ENCODE results near the gene SLC3A2. TPM values are rescaled to one million over a fixed set of nuclear protein-coding genes. Genes with fewer than 3 reads are reported as not detected.

SLC3A2 gene
- total and polyA plus RNA-seq, 2 of the 13 experiments (the other 11 are each of a cell fraction or from before 2014, with no cell fraction given) = 213 to 226 TPM

DNA sequence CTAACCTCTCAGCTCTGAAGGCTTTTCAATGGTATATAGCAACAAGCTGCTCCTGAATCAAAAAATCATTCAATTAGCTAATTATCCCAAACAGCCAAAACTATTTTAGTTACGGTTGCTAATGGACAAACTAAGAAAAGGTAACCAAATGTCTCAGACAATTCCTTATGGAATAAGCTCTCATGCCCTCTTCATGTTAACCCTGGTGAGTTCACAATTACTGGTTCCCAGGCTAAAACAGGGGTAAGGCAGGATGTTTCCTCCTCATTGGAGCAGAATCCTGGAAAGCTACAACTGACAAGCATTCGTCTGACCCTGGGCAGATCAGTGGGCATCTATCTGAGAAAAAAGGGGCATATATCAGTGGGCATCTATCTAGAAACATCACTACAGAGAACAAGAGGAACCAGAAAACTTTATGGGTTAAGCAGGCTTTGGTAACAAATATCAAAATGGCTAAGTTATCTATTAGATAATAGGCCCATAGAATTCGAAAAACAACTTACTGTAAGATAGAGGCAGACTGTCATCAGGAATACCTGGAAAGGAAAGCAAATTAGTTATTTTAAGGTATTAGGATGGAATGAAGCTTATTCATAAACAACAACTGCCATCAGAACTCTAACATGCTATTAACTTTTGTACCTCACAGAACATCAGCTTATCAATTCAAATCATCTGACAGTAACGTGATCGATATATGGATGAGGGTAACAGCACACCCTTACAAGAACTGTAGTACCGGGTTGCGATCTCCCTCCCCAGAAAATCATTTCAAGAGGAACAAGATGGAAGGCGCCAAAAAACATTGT lies 26.5 kb upstream of the SLC3A2 start:
- intact Hi-C loops (cut with micrococcal nuclease; ENCODE audit: unreplicated experiment) = loop anchor here (1.0 kb wide), 1 partner anchor 30 kb away; no protein-coding TSS in a partner anchor
- no peak for ATAC-seq
- H3K9me3 ChIP-seq (ENCODE audit: low read length) = no peaks in the 10 kb centered on the region
- peak overlapping the region; percentile 99 for H3K9ac ChIP-seq (ENCODE audit: insufficient read depth, low read depth, low read length)
- no peak overlapping the region for H2AFZ ChIP-seq (ENCODE audit: low read length)
- peaks cover 57% of the 10 kb centered on the region for H3K79me2 ChIP-seq (ENCODE audit: insufficient read depth, low read length)
- ChIA-PET POLR2A (interaction anchor here (1.0 to 9.4 kb wide), 11 partner anchors 10 to 127 kb away, joined by 3 to 362 read pairs (median 35); partner anchors contain the start of genes SLC3A2, STX5, TEX54 and TMEM179B), CTCF (ENCODE audit: low intra/inter-chr PET ratio, low total read pairs) (no interaction called here)
- H3K27ac ChIP-seq (ENCODE audit: extremely low read length, insufficient read depth, low read length) = peak overlapping the region; percentile 90
- 5% methylated on average over 8 of the region's 8 CpGs for WGBS (ENCODE audit: low lambda C conversion rate)
- no peak for DNase-seq (ENCODE audit: low spot score)
- FAIRE-seq = no peak
- H3K36me3 ChIP-seq (replicated peaks in 1 of 2; ENCODE audit: control insufficient read depth in 1 of 2, insufficient read depth in 2 of 2, low read length in 2 of 2) = peaks cover 11 to 33% of the 10 kb centered on the region in 2 experiments
- BruUV-seq (replicated peaks) = no TSS peak
- no peaks in the 10 kb centered on the region; a peak in 1 of 5 replicates for H3K27me3 ChIP-seq (ENCODE audit: control insufficient read depth in 1 of 2, insufficient read depth in 2 of 2, low read length in 2 of 2)
- H3K4me2 ChIP-seq (ENCODE audit: low read depth, low read length) = peak overlapping the region; percentile 99
- in situ Hi-C loops (cut with HindIII; ENCODE audit: extremely low pct_ligation_motif_present, low pct_unique_long_range_greater_than_20kb) = no loop called here
- peak overlapping the region; percentile 86 to 96 (median 94) for H3K4me3 ChIP-seq (replicated peaks in 1 of 3; ENCODE audit: insufficient read depth in 1 of 3, low read depth in 2 of 3, low read length in 3 of 3)
- H4K20me1 ChIP-seq (ENCODE audit: insufficient read depth, low read length) = peaks cover 37% of the 10 kb centered on the region
- peaks cover 70% of the 10 kb centered on the region for H3K4me1 ChIP-seq (ENCODE audit: insufficient read depth, low read length)
- TF ChIP-seq LCORL (IDR thresholded peaks at IDR 0.05) = no peak
- TF ChIP-seq LCORL (CRISPR knock-in tag; IDR thresholded peaks at IDR 0.05) = no peak
- TF ChIP-seq CHD2 (IDR thresholded peaks at IDR 0.05; ENCODE audit: low read depth, low read length) = no peak
- no peak for TF ChIP-seq PCBP1 (IDR thresholded peaks at IDR 0.05; ENCODE audit: borderline replicate concordance, low read depth, low read length)
- no peak for TF ChIP-seq EED (CRISPR knock-in tag; IDR thresholded peaks at IDR 0.05)
- TF ChIP-seq RFX5 (IDR thresholded peaks at IDR 0.05; ENCODE audit: low read depth, low read length) = no peak
- TF ChIP-seq KAT8 (CRISPR knock-in tag; IDR thresholded peaks at IDR 0.05) = no peak
- TF ChIP-seq ZNF30 (CRISPR knock-in tag; IDR thresholded peaks at IDR 0.05) = no peak
- TF ChIP-seq ZNF274 (CRISPR knock-in tag; IDR thresholded peaks at IDR 0.05) = no peak
- TF ChIP-seq, protein P1, sequence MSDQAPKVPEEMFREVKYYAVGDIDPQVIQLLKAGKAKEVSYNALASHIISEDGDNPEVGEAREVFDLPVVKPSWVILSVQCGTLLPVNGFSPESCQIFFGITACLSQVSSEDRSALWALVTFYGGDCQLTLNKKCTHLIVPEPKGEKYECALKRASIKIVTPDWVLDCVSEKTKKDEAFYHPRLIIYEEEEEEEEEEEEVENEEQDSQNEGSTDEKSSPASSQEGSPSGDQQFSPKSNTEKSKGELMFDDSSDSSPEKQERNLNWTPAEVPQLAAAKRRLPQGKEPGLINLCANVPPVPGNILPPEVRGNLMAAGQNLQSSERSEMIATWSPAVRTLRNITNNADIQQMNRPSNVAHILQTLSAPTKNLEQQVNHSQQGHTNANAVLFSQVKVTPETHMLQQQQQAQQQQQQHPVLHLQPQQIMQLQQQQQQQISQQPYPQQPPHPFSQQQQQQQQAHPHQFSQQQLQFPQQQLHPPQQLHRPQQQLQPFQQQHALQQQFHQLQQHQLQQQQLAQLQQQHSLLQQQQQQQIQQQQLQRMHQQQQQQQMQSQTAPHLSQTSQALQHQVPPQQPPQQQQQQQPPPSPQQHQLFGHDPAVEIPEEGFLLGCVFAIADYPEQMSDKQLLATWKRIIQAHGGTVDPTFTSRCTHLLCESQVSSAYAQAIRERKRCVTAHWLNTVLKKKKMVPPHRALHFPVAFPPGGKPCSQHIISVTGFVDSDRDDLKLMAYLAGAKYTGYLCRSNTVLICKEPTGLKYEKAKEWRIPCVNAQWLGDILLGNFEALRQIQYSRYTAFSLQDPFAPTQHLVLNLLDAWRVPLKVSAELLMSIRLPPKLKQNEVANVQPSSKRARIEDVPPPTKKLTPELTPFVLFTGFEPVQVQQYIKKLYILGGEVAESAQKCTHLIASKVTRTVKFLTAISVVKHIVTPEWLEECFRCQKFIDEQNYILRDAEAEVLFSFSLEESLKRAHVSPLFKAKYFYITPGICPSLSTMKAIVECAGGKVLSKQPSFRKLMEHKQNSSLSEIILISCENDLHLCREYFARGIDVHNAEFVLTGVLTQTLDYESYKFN (CRISPR knock-in tag; conservative IDR thresholded peaks at IDR 0.05) = 0 out of 2 replicates have a peak, but pooled peaks have one; percentile 30
- TF ChIP-seq, protein P2, sequence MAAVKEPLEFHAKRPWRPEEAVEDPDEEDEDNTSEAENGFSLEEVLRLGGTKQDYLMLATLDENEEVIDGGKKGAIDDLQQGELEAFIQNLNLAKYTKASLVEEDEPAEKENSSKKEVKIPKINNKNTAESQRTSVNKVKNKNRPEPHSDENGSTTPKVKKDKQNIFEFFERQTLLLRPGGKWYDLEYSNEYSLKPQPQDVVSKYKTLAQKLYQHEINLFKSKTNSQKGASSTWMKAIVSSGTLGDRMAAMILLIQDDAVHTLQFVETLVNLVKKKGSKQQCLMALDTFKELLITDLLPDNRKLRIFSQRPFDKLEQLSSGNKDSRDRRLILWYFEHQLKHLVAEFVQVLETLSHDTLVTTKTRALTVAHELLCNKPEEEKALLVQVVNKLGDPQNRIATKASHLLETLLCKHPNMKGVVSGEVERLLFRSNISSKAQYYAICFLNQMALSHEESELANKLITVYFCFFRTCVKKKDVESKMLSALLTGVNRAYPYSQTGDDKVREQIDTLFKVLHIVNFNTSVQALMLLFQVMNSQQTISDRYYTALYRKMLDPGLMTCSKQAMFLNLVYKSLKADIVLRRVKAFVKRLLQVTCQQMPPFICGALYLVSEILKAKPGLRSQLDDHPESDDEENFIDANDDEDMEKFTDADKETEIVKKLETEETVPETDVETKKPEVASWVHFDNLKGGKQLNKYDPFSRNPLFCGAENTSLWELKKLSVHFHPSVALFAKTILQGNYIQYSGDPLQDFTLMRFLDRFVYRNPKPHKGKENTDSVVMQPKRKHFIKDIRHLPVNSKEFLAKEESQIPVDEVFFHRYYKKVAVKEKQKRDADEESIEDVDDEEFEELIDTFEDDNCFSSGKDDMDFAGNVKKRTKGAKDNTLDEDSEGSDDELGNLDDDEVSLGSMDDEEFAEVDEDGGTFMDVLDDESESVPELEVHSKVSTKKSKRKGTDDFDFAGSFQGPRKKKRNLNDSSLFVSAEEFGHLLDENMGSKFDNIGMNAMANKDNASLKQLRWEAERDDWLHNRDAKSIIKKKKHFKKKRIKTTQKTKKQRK (IDR thresholded peaks at IDR 0.05; ENCODE audit: low read length) = no peak
- TF ChIP-seq, protein P3, sequence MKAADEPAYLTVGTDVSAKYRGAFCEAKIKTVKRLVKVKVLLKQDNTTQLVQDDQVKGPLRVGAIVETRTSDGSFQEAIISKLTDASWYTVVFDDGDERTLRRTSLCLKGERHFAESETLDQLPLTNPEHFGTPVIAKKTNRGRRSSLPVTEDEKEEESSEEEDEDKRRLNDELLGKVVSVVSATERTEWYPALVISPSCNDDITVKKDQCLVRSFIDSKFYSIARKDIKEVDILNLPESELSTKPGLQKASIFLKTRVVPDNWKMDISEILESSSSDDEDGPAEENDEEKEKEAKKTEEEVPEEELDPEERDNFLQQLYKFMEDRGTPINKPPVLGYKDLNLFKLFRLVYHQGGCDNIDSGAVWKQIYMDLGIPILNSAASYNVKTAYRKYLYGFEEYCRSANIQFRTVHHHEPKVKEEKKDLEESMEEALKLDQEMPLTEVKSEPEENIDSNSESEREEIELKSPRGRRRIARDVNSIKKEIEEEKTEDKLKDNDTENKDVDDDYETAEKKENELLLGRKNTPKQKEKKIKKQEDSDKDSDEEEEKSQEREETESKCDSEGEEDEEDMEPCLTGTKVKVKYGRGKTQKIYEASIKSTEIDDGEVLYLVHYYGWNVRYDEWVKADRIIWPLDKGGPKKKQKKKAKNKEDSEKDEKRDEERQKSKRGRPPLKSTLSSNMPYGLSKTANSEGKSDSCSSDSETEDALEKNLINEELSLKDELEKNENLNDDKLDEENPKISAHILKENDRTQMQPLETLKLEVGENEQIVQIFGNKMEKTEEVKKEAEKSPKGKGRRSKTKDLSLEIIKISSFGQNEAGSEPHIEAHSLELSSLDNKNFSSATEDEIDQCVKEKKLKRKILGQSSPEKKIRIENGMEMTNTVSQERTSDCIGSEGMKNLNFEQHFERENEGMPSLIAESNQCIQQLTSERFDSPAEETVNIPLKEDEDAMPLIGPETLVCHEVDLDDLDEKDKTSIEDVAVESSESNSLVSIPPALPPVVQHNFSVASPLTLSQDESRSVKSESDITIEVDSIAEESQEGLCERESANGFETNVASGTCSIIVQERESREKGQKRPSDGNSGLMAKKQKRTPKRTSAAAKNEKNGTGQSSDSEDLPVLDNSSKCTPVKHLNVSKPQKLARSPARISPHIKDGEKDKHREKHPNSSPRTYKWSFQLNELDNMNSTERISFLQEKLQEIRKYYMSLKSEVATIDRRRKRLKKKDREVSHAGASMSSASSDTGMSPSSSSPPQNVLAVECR (CRISPR knock-in tag; IDR thresholded peaks at IDR 0.05; ENCODE audit: borderline replicate concordance) = peak; percentile 24; the same call in 1 of the 2 replicates
